Measurements from ENCODE around the gene TNRC6B.

TNRC6B gene

DNA sequence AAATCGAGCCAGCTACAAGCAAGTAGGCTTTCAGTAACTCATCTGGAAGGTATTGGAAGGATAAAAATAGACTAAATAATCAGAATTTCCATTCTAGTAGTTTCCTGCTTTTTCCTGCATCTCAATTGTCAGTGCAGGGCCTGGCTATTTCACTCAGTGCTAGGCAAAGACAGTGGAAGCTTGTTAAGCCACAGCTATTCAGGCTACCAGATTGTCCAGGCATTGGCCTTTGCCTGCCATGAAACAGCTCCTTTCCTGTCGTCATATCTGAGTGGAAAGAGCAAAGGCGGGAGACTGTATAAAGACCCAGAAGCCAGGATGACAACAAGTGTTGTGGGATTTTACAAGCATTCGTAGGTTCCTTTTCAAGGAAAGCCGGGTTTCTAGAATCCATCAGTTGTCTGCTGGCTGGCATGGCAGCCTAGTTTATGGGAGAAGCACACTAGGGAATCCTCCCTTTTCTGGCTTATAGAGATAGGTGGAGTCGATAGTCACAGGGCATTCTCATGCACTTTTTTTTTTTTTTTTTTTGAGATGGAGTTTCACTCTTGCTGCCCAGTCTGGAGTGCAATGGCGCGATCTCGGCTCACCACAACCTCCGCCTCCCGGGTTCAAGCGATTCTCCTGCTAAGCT lies 2.0 kb upstream of the TNRC6B start:
- DNase-seq (ENCODE audit: extremely low spot score) = no peak
- POLR2A ChIA-PET = no interaction called here
- TF ChIP-seq ZNF384 (IDR thresholded peaks at IDR 0.05) (no peak), CTBP1 (IDR thresholded peaks at IDR 0.05; ENCODE audit: borderline replicate concordance) (no peak)
- TF ChIP-seq, protein P1, sequence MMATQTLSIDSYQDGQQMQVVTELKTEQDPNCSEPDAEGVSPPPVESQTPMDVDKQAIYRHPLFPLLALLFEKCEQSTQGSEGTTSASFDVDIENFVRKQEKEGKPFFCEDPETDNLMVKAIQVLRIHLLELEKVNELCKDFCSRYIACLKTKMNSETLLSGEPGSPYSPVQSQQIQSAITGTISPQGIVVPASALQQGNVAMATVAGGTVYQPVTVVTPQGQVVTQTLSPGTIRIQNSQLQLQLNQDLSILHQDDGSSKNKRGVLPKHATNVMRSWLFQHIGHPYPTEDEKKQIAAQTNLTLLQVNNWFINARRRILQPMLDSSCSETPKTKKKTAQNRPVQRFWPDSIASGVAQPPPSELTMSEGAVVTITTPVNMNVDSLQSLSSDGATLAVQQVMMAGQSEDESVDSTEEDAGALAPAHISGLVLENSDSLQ (IDR thresholded peaks at IDR 0.05) = no peak
- CTCF ChIA-PET = no interaction called here

DNA sequence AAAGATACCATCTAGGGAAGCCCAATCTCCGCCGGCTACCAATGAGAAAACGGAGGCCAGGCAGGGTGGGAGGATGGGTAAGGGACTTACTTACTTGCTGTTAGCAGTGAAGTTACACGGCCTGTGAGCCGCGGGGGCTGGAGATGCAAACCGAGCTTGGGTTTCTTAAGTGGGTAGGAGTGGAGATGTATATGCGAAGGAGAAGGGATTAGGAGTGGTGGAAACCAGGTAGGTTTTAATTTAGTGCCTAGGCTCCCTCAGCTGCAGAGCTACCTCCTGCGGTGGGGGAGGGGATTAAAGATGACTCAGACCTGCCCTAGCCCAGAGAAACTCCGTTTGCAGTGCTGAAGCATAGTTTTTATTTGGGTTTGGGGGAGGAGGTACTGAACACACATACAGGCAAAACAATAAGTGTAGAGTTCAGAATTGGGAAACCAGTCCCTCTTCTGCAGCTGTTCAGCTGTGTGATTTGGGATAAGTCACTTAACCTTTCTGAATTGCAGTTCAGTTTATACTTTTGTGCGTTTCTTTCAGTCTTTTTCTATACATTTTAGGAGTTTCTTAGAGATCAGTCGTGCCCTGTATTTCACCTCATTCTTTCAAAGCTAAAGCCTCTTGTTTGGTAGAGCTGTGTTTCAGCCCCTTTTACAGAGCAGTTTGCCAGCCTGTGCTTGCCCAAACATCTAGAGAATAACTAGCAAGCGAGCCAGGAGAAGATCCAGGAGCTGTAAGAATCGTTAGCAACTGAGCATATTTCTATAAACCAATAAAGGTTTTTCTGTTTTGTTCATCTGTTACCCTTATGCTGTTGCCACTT lies 596 bp upstream of the TNRC6B start:
- DNase-seq (ENCODE audit: extremely low spot score) = no peak

DNA sequence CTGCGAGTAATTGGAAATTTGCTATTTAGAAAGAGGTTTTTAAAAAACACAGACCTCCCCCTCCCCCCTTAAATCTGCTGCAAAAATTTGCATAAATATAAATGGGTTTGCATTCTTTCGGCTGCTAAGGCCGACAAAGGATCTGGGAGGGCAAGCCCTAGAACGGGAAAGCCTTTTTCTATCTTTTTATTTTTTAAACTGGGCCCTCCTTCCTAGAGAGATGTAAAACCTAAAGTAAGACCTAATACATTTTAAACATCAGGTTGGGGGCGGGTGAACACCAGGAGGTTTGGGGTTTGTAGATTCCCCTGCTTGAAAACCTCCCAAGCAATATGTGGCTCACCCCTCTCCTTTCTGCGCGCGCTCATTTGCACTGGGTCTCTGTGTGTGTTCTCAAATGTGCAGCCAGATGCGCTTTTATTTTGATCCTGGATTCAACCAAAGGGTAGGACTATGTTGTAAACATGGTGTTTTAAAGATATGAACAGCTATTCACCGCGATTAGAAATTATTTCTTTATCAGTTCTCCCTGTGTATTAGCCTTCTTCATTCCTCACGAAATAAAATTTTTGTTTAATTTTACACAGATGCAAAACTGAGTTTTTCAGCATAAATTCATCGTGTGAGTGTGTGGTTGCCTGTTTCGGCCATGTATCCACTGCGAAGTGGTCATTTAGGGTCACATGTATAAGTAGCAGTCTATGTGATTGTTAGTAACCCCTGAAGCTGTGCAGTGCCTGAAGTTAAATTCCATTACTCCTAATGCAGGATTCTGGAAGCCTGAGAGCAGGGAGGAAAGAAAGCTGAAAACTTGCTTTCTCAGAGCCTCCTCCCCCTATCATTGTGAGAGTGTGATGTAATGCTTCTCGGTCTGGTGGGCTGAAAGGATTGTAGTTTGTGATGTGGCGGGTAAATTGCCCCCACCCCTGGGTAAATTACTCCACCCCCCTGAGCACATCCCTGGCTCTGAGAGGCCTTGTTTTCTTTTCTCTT lies 988 bp downstream of the TNRC6B start:
- ChIA-PET POLR2A (interaction anchor here (0.7 to 4.6 kb wide), 6 partner anchors 9 to 182 kb away, joined by 3 to 37 read pairs (median 4); partner anchors contain the start of gene ADSL), CTCF (interaction anchor here (0.8 kb wide), 1 partner anchor 948 kb away, joined by 3 read pairs; no protein-coding TSS in a partner anchor)
- TF ChIP-seq FOXK2 (IDR thresholded peaks at IDR 0.05) (no peak), FOXA1 (IDR thresholded peaks at IDR 0.05) (no peak), SP1 (IDR thresholded peaks at IDR 0.05) (no peak), ELF4 (IDR thresholded peaks at IDR 0.05) (no peak), CTBP1 (IDR thresholded peaks at IDR 0.05; ENCODE audit: borderline replicate concordance) (no peak), ZNF384 (IDR thresholded peaks at IDR 0.05) (no peak), NFRKB (IDR thresholded peaks at IDR 0.05) (no peak), HDGF (IDR thresholded peaks at IDR 0.05; ENCODE audit: borderline replicate concordance) (no peak), LEF1 (IDR thresholded peaks at IDR 0.05; ENCODE audit: borderline replicate concordance) (no peak), FOXM1 (IDR thresholded peaks at IDR 0.05; ENCODE audit: borderline replicate concordance) (no peak), TARDBP (IDR thresholded peaks at IDR 0.05) (no peak), BHLHE40 (IDR thresholded peaks at IDR 0.05; ENCODE audit: borderline replicate concordance) (no peak), SUZ12 (IDR thresholded peaks at IDR 0.05) (no peak), L3MBTL2 (conservative IDR thresholded peaks at IDR 0.05) (no peak), ARNT (IDR thresholded peaks at IDR 0.05) (no peak)
- TF ChIP-seq, protein P1 (IDR thresholded peaks at IDR 0.05) = no peak; the same call in 1 of the 2 replicates
- no peak for DNase-seq (ENCODE audit: extremely low spot score)

More for the DNA sequence above, 596 bp upstream of the TNRC6B start:
- CTCF ChIA-PET = no interaction called here
- POLR2A ChIA-PET = interaction anchor here (0.6 to 4.6 kb wide), 15 partner anchors 11 to 171 kb away, joined by 3 to 37 read pairs (median 4); partner anchors contain the start of gene ADSL
- TF ChIP-seq L3MBTL2 (conservative IDR thresholded peaks at IDR 0.05) (no peak), ZNF384 (IDR thresholded peaks at IDR 0.05) (no peak), NFRKB (IDR thresholded peaks at IDR 0.05) (no peak), FOXK2 (IDR thresholded peaks at IDR 0.05) (no peak), SP1 (IDR thresholded peaks at IDR 0.05) (no peak), ELF4 (IDR thresholded peaks at IDR 0.05) (no peak), FOXM1 (IDR thresholded peaks at IDR 0.05; ENCODE audit: borderline replicate concordance) (no peak), TARDBP (IDR thresholded peaks at IDR 0.05) (no peak), BHLHE40 (IDR thresholded peaks at IDR 0.05; ENCODE audit: borderline replicate concordance) (no peak), LEF1 (IDR thresholded peaks at IDR 0.05; ENCODE audit: borderline replicate concordance) (no peak), SUZ12 (IDR thresholded peaks at IDR 0.05) (no peak), ARNT (IDR thresholded peaks at IDR 0.05) (no peak), FOXA1 (IDR thresholded peaks at IDR 0.05) (no peak), CTBP1 (IDR thresholded peaks at IDR 0.05; ENCODE audit: borderline replicate concordance) (no peak), HDGF (IDR thresholded peaks at IDR 0.05; ENCODE audit: borderline replicate concordance) (no peak)
- TF ChIP-seq, protein P1 (IDR thresholded peaks at IDR 0.05) = no peak

DNA sequence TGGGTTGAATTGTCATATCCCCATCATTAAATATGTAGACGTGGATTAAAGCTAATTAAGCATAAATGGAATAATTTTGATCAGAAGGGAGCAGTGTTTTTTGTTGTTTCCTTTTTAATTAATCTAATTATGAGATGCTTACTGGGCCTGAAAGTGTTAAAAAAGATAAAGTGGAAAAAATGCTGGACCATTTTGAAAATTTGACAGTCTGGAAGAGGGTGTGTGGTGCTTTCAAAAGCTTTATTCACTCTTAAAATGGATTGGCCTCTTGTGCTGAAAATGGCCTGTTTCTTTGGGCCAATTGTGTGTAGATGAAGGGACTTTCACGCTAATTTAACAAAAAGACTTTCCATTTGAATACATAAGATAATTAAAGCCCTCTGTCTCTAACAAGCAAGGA lies 1.8 kb downstream of the TNRC6B start:
- no peak for DNase-seq (ENCODE audit: extremely low spot score)
- POLR2A ChIA-PET = interaction anchor here (0.7 to 4.6 kb wide), 6 partner anchors 9 to 183 kb away, joined by 3 to 37 read pairs (median 4); partner anchors contain the start of gene ADSL
- CTCF ChIA-PET = interaction anchor here (0.8 kb wide), 1 partner anchor 949 kb away, joined by 3 read pairs; no protein-coding TSS in a partner anchor
- TF ChIP-seq FOXM1 (IDR thresholded peaks at IDR 0.05; ENCODE audit: borderline replicate concordance) (no peak), LEF1 (IDR thresholded peaks at IDR 0.05; ENCODE audit: borderline replicate concordance) (no peak), ARNT (IDR thresholded peaks at IDR 0.05) (no peak), TARDBP (IDR thresholded peaks at IDR 0.05) (no peak), NFRKB (IDR thresholded peaks at IDR 0.05) (no peak), ELF4 (IDR thresholded peaks at IDR 0.05) (no peak), BHLHE40 (IDR thresholded peaks at IDR 0.05; ENCODE audit: borderline replicate concordance) (no peak)

DNA sequence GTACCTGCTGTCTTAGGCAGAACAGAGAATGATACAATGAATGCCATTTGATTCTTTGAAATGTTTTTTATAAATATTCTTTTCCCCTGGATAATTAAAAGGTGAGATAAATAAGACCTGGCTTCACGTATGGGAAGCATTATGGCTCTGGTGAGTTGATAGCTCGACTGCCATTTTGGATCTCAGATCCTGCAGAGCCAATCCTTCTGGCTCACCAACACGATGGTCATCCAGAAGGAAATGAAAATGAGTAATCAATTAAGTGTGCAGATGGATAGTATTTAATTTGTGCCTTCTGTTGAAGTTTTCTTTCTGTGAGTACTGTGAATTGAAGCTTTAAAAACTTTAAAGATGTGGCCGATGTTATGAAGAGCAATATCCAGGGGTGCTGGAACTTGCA lies 2.7 kb downstream of the TNRC6B start:
- POLR2A ChIA-PET = interaction anchor here (1.5 to 4.6 kb wide), 3 partner anchors 8 to 165 kb away, joined by 4 to 37 read pairs (median 8); partner anchors contain the start of gene ADSL
- CTCF ChIA-PET = no interaction called here
- TF ChIP-seq FOXA1 (IDR thresholded peaks at IDR 0.05) (no peak), SP1 (IDR thresholded peaks at IDR 0.05) (no peak), FOXK2 (IDR thresholded peaks at IDR 0.05) (no peak), BHLHE40 (IDR thresholded peaks at IDR 0.05; ENCODE audit: borderline replicate concordance) (no peak), TARDBP (IDR thresholded peaks at IDR 0.05) (no peak), NFRKB (IDR thresholded peaks at IDR 0.05) (no peak), ELF4 (IDR thresholded peaks at IDR 0.05) (no peak), L3MBTL2 (conservative IDR thresholded peaks at IDR 0.05) (no peak), CTBP1 (IDR thresholded peaks at IDR 0.05; ENCODE audit: borderline replicate concordance) (no peak), HDGF (IDR thresholded peaks at IDR 0.05; ENCODE audit: borderline replicate concordance) (no peak), LEF1 (IDR thresholded peaks at IDR 0.05; ENCODE audit: borderline replicate concordance) (no peak), ZNF384 (IDR thresholded peaks at IDR 0.05) (no peak), SUZ12 (IDR thresholded peaks at IDR 0.05) (no peak), ARNT (IDR thresholded peaks at IDR 0.05) (no peak), FOXM1 (IDR thresholded peaks at IDR 0.05; ENCODE audit: borderline replicate concordance) (no peak)
- TF ChIP-seq, protein P1 (IDR thresholded peaks at IDR 0.05) = no peak
- no peak for DNase-seq (ENCODE audit: extremely low spot score)

Measured in HEK293T (cell line).